ENCODE measurements around the gene OR6C65. TPM values are rescaled to one million over a fixed set of nuclear protein-coding genes. Genes with fewer than 3 reads are reported as not detected.
"Not testable (repeated sequence)": the region's sequence is repeated elsewhere in the genome, so short reads cannot be mapped to it uniquely, and the experiment has no call there.

Gene OR6C65
- polyA plus RNA-seq, 3 donors = not detected

- H4K20me1 ChIP-seq (ENCODE audit: insufficient read depth, low read length); H3K9me3 Mint-ChIP-seq; intact Hi-C loops (cut with micrococcal nuclease); H3K79me2 ChIP-seq (ENCODE audit: insufficient read depth, low read length); H3K36me3 Mint-ChIP-seq; H3K9ac ChIP-seq (ENCODE audit: insufficient read depth, low read length, poor library complexity, severe bottlenecking); H3K27ac Mint-ChIP-seq; H3K27me3 ChIP-seq (ENCODE audit: control insufficient read depth in 2 of 2, insufficient read depth in 2 of 2, low read length in 2 of 2); H3K4me3 ChIP-seq (replicated peaks in 1 of 3; ENCODE audit: low read depth in 2 of 3, low read length in 3 of 3); H3K4me2 ChIP-seq (replicated peaks; ENCODE audit: extremely low read depth, low read length, poor library complexity, severe bottlenecking); H3K4me1 ChIP-seq (ENCODE audit: control insufficient read depth in 1 of 2, insufficient read depth in 2 of 2, low read length in 2 of 2); DNase-seq; H2AFZ ChIP-seq (ENCODE audit: insufficient read depth, low read depth, low read length, poor library complexity, severe bottlenecking); H3K4me1 Mint-ChIP-seq; H3K9me3 ChIP-seq (replicated peaks in 1 of 2; ENCODE audit: control insufficient read depth in 1 of 2, insufficient read depth in 1 of 2, low read length in 2 of 2); H3K27ac ChIP-seq (ENCODE audit: low read depth in 1 of 2, low read length in 2 of 2); H3K36me3 ChIP-seq (replicated peaks in 1 of 2; ENCODE audit: control insufficient read depth in 1 of 2, insufficient read depth in 2 of 2, low read length in 2 of 2): not testable (repeated sequence)
- Mint-ChIP-seq H3K27me3 (ENCODE audit: low read depth in 3 of 3) (peaks cover 21 to 32% (median 28%) of the 10 kb centered on the region in 3 donors), H3K4me3 (peak overlapping the region in 1 of 2 donors; percentile 53)
- 90% methylated on average over 9 of the region's 11 CpGs for WGBS (ENCODE audit: insufficient coverage)
Observed at GRCh38 chr12:55414396-55414823, 14.1 kb downstream of the OR6C65 start.

GRCh38 chr12:55414889-55415288, 14.6 kb downstream of the OR6C65 start:
- DNase-seq; H3K27me3 ChIP-seq (ENCODE audit: control insufficient read depth in 2 of 2, insufficient read depth in 2 of 2, low read length in 2 of 2); intact Hi-C loops (cut with micrococcal nuclease); H3K79me2 ChIP-seq (ENCODE audit: insufficient read depth, low read length); H3K9me3 Mint-ChIP-seq; H3K4me1 Mint-ChIP-seq; H3K27ac ChIP-seq (ENCODE audit: low read depth in 1 of 2, low read length in 2 of 2); H3K27ac Mint-ChIP-seq; H3K9me3 ChIP-seq (replicated peaks in 1 of 2; ENCODE audit: control insufficient read depth in 1 of 2, insufficient read depth in 1 of 2, low read length in 2 of 2); H3K4me3 ChIP-seq (replicated peaks in 1 of 3; ENCODE audit: low read depth in 2 of 3, low read length in 3 of 3); H3K36me3 Mint-ChIP-seq; H3K36me3 ChIP-seq (replicated peaks in 1 of 2; ENCODE audit: control insufficient read depth in 1 of 2, insufficient read depth in 2 of 2, low read length in 2 of 2); H3K4me1 ChIP-seq (ENCODE audit: control insufficient read depth in 1 of 2, insufficient read depth in 2 of 2, low read length in 2 of 2); H2AFZ ChIP-seq (ENCODE audit: insufficient read depth, low read depth, low read length, poor library complexity, severe bottlenecking); H4K20me1 ChIP-seq (ENCODE audit: insufficient read depth, low read length); H3K9ac ChIP-seq (ENCODE audit: insufficient read depth, low read length, poor library complexity, severe bottlenecking): not testable (repeated sequence)
- H3K27me3 Mint-ChIP-seq (ENCODE audit: low read depth in 3 of 3) = peaks cover 21 to 32% (median 28%) of the 10 kb centered on the region in 3 donors
- peak overlapping the region; percentile 43 to 78 for H3K4me3 Mint-ChIP-seq
- WGBS (ENCODE audit: insufficient coverage) = 3% methylated on average over 5 of the region's 34 CpGs
- peak overlapping the region; percentile 15 for H3K4me2 ChIP-seq (replicated peaks; ENCODE audit: extremely low read depth, low read length, poor library complexity, severe bottlenecking)

GRCh38 chr12:55416961-55417360, 16.6 kb downstream of the OR6C65 start:
- Histone ChIP-seq H3K79me2 (ENCODE audit: insufficient read depth, low read length) (no peaks in the 10 kb centered on the region), H4K20me1 (ENCODE audit: insufficient read depth, low read length) (no peaks in the 10 kb centered on the region), H3K4me3 (replicated peaks in 1 of 3; ENCODE audit: low read depth in 2 of 3, low read length in 3 of 3) (no peak overlapping the region), H3K27ac (ENCODE audit: low read depth in 1 of 2, low read length in 2 of 2) (no peak overlapping the region), H2AFZ (ENCODE audit: insufficient read depth, low read depth, low read length, poor library complexity, severe bottlenecking) (no peak overlapping the region), H3K36me3 (replicated peaks in 1 of 2; ENCODE audit: control insufficient read depth in 1 of 2, insufficient read depth in 2 of 2, low read length in 2 of 2) (no peaks in the 10 kb centered on the region), H3K9ac (ENCODE audit: insufficient read depth, low read length, poor library complexity, severe bottlenecking) (no peak overlapping the region), H3K27me3 (ENCODE audit: control insufficient read depth in 2 of 2, insufficient read depth in 2 of 2, low read length in 2 of 2) (peaks cover 0 to 6% of the 10 kb centered on the region in 2 donors), H3K4me2 (replicated peaks; ENCODE audit: extremely low read depth, low read length, poor library complexity, severe bottlenecking) (no peak overlapping the region), H3K4me1 (ENCODE audit: control insufficient read depth in 1 of 2, insufficient read depth in 2 of 2, low read length in 2 of 2) (no peaks in the 10 kb centered on the region), H3K9me3 (replicated peaks in 1 of 2; ENCODE audit: control insufficient read depth in 1 of 2, insufficient read depth in 1 of 2, low read length in 2 of 2) (no peaks in the 10 kb centered on the region)
- peaks cover 0 to 8% (median 5%) of the 10 kb centered on the region in 7 donors for H3K9me3 Mint-ChIP-seq
- H3K27ac Mint-ChIP-seq = no peak overlapping the region
- no peaks in the 10 kb centered on the region for H3K36me3 Mint-ChIP-seq
- H3K4me1 Mint-ChIP-seq = peaks cover 6% of the 10 kb centered on the region
- no peak overlapping the region for H3K4me3 Mint-ChIP-seq
- WGBS (ENCODE audit: insufficient coverage) = no CpG with 5 or more reads among the region's 1 CpG
- intact Hi-C loops (cut with micrococcal nuclease) = no loop called here
- H3K27me3 Mint-ChIP-seq (ENCODE audit: low read depth in 3 of 3) = peaks cover 21 to 32% (median 30%) of the 10 kb centered on the region in 3 donors
- no peak for DNase-seq
- no peak for TF ChIP-seq CTCF (IDR thresholded peaks at IDR 0.05)

Measured in CD14-positive monocyte (primary cell).